IMR-90 (cell line): ENCODE measurements around the gene UBE3C. TPM values are rescaled to one million over a fixed set of nuclear protein-coding genes. Genes with fewer than 3 reads are reported as not detected.
"Not testable (repeated sequence)": the region's sequence is repeated elsewhere in the genome, so short reads cannot be mapped to it uniquely, and the experiment has no call there.

ENCODE experiments used
- ATAC-seq: fragments of 200-7000 bp; cut with Tn5 transposase; 2 replicates; pipeline ENCODE4 v1.9.1; 2020; ENCODE audit warnings: low read depth, mild to moderate bottlenecking, moderate library complexity
- BruUV-seq: library from RNA; stranded (reverse); fragments of 400-500 nt; replicated peaks from 2 replicates; lab custom pipeline; 2021; lab: Mats Ljungman, UMichigan
- CTCF ChIA-PET: fragments of 300-600 bp; formaldehyde crosslinking; extraction: SDS; loops from one replicate; lab custom pipeline; 2021; ENCODE audit warnings: antibody characterized with exemption; lab: Yijun Ruan, JAX
- POLR2A ChIA-PET: fragments of 300-600 bp; sonication (Branson Sonifier 250); formaldehyde crosslinking; loops from one replicate; lab custom pipeline; 2022; ENCODE audit warnings: antibody characterized with exemption; ENCODE audit not compliant: unreplicated experiment; lab: Charles Lee
- DNase-seq: peaks from one replicate; pipeline ENCODE4 v3.0.0; 2013
- H2AFZ ChIP-seq: replicated peaks from 2 replicates; pipeline ENCODE3; 2013; ENCODE audit warnings: low read length, mild to moderate bottlenecking; ENCODE audit not compliant: poor library complexity
- H2AK5ac ChIP-seq: 2 replicates; pipeline ENCODE4 v1.6.1; 2013; ENCODE audit warnings: low read depth, low read length, inconsistent platforms
- H2AK9ac ChIP-seq: replicated peaks from 2 replicates; pipeline ENCODE3; 2013; ENCODE audit warnings: mild to moderate bottlenecking, low read depth, low read length, moderate library complexity; ENCODE audit not compliant: poor library complexity
- H2BK120ac ChIP-seq: 2 replicates; pipeline ENCODE4 v1.6.1; 2013; ENCODE audit warnings: low read depth, low read length, inconsistent platforms
- H2BK15ac ChIP-seq: 3 replicates; pipeline ENCODE4 v1.6.1; 2013; ENCODE audit warnings: low read depth, low read length, inconsistent platforms
- H2BK20ac ChIP-seq: 2 replicates; pipeline ENCODE4 v1.6.1; 2013; ENCODE audit warnings: low read depth, mild to moderate bottlenecking, inconsistent platforms, low read length, moderate library complexity
- H2BK5ac ChIP-seq: 2 replicates; pipeline ENCODE4 v1.6.1; 2013; ENCODE audit warnings: mild to moderate bottlenecking, low read depth, low read length, inconsistent platforms; ENCODE audit not compliant: poor library complexity, severe bottlenecking
- H3K14ac ChIP-seq: replicated peaks from 2 replicates; pipeline ENCODE4 v1.6.1; 2013; ENCODE audit warnings: low read depth, low read length, inconsistent platforms
- H3K18ac ChIP-seq: 2 replicates; pipeline ENCODE4 v1.6.1; 2013; ENCODE audit warnings: low read depth, low read length, control low read depth
- H3K23ac ChIP-seq: 2 replicates; pipeline ENCODE4 v1.6.1; 2013; ENCODE audit warnings: low read depth, low read length, inconsistent platforms
- H3K27ac ChIP-seq: 2 replicates; pipeline ENCODE4 v1.5.1; 2013; ENCODE audit warnings: mild to moderate bottlenecking, control low read depth, low read length; ENCODE audit not compliant: insufficient read depth
- H3K27me3 ChIP-seq: 2 replicates; pipeline ENCODE4 v1.6.1; 2013; ENCODE audit warnings: low read length; ENCODE audit not compliant: control insufficient read depth, insufficient read depth
- H3K36me3 ChIP-seq: 2 replicates; pipeline ENCODE4 v1.6.1; 2013; ENCODE audit warnings: low read length, mixed read lengths; ENCODE audit not compliant: control insufficient read depth, insufficient read depth
- H3K4ac ChIP-seq: 2 replicates; pipeline ENCODE4 v1.6.1; 2013; ENCODE audit warnings: low read depth, low read length, inconsistent platforms
- H3K4me1 ChIP-seq: 2 replicates; pipeline ENCODE4 v1.6.1; 2013; ENCODE audit warnings: low read length, mixed read lengths; ENCODE audit not compliant: control insufficient read depth, insufficient read depth
- H3K4me2 ChIP-seq: 2 replicates; pipeline ENCODE4 v1.6.1; 2013; ENCODE audit warnings: low read depth, mild to moderate bottlenecking, control low read depth, low read length, moderate library complexity
- H3K4me3 ChIP-seq: 2 replicates; pipeline ENCODE4 v1.5.1; 2013; ENCODE audit warnings: low read depth, mild to moderate bottlenecking, control low read depth, low read length, moderate library complexity; ENCODE audit not compliant: insufficient read depth
- H3K56ac ChIP-seq: 2 replicates; pipeline ENCODE4 v1.6.1; 2013; ENCODE audit warnings: low read length, inconsistent platforms; ENCODE audit not compliant: insufficient read depth; ENCODE audit errors: extremely low read depth
- H3K79me1 ChIP-seq, 2 experiments: 2 replicates each; pipeline ENCODE4 v1.6.1; 2013; ENCODE audit warnings: low read length in 2 of 2, inconsistent platforms in 1 of 2, low read depth in 1 of 2
- H3K9ac ChIP-seq: 2 replicates; pipeline ENCODE4 v1.6.1; 2013; ENCODE audit warnings: low read depth, low read length, control low read depth
- H3K9me1 ChIP-seq: 2 replicates; pipeline ENCODE4 v1.6.1; 2013; ENCODE audit warnings: low read length, inconsistent platforms; ENCODE audit not compliant: insufficient read depth
- H3K9me3 ChIP-seq: 2 replicates; pipeline ENCODE4 v1.6.1; 2013; ENCODE audit warnings: low read length; ENCODE audit not compliant: control insufficient read depth, insufficient read depth
- H4K20me1 ChIP-seq: 2 replicates; pipeline ENCODE4 v1.6.1; 2013; ENCODE audit warnings: low read length, inconsistent platforms; ENCODE audit not compliant: insufficient read depth
- H4K5ac ChIP-seq: 2 replicates; pipeline ENCODE4 v1.6.1; 2013; ENCODE audit warnings: mild to moderate bottlenecking, low read depth, low read length, control low read depth
- H4K8ac ChIP-seq, 2 experiments: 2 replicates each; pipeline ENCODE4 v1.6.1; 2013; ENCODE audit warnings: low read depth in 2 of 2, low read length in 2 of 2, control low read depth in 1 of 2, inconsistent platforms in 1 of 2
- H4K91ac ChIP-seq: 2 replicates; pipeline ENCODE4 v1.6.1; 2013; ENCODE audit warnings: low read depth, low read length, inconsistent platforms; ENCODE audit not compliant: insufficient read depth
- WGBS, 2 experiments: methylation state at CpG; one replicate each; pipeline versions ENCODE4 v1.1.5 to v1.1.7; 2013; ENCODE audit warnings: missing lambda C conversion rate in 2 of 2; ENCODE audit not compliant: insufficient read length in 1 of 2; ENCODE audit errors: extremely low coverage in 2 of 2; 5-methylcytosine and 5-hydroxymethylcytosine counted together
- dilution Hi-C: fragments of 300-500 bp; cut with HindIII; formaldehyde crosslinking; loops from one replicate; pipeline ENCODE4 v1.14.3; 2018; ENCODE audit warnings: low sequenced_read_pairs; ENCODE audit not compliant: unreplicated experiment
- in situ Hi-C: fragments of 300-500 bp; cut with MboI; formaldehyde crosslinking; loops from 3 replicates; pipeline ENCODE4 v1.14.3; 2019; ENCODE audit warnings: low sequenced_read_pairs, inconsistent platforms, mixed read lengths
- intact Hi-C: fragments of 100-400 bp; cut with micrococcal nuclease; formaldehyde crosslinking; loops from 2 replicates; pipeline ENCODE4 v1.10.0; 2022
- polyA plus RNA-seq, 3 experiments: library from polyadenylated mRNA; depleted of rRNA; stranded (reverse); fragments of >200 nt; gene quantifications; 2 replicates each; pipeline ENCODE4 v1.2.3, GENCODE V29; 2012; ENCODE audit warnings: low replicate concordance in 1 of 3
- total RNA-seq: library from RNA; depleted of rRNA; stranded (reverse); fragments of >200 nt; gene quantifications from 2 replicates; pipeline ENCODE4 v1.2.3, GENCODE V29; 2012

The UBE3C gene
- total and polyA plus RNA-seq, 2 of the 4 experiments (the other 2 are of a cell fraction), result 43.0 to 60.6 TPM

DNA sequence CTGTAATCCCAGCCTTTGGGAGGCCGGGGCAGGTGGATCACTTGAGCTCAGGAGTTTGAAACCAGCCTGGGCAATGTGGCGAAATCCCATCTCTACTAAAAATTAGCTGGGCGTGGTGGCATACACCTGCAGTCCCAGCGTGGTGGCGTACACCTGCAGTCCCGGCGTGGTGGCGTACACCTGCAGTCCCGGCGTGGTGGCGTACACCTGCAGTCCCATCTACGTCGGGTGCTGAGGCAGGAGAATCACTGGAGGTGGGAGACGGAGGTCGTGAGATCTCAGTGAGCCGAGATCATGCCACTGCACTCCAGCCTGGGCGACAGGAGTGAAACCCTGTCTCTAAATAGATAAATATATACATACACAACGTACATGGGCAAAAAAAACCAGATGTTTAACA, 116.1 kb downstream of the UBE3C start:
- H2AFZ ChIP-seq, H2AK9ac ChIP-seq, H4K20me1 ChIP-seq, H2BK15ac ChIP-seq, H4K8ac ChIP-seq, H3K4ac ChIP-seq, H3K9ac ChIP-seq, H3K4me1 ChIP-seq, H2BK5ac ChIP-seq, H3K27me3 ChIP-seq, H3K4me3 ChIP-seq, H3K9me1 ChIP-seq, H4K91ac ChIP-seq, H3K23ac ChIP-seq, BruUV-seq, ATAC-seq, H3K14ac ChIP-seq, dilution Hi-C loops, H3K27ac ChIP-seq, H2BK20ac ChIP-seq, H3K18ac ChIP-seq, H3K4me2 ChIP-seq, H2BK120ac ChIP-seq, H2AK5ac ChIP-seq, H3K56ac ChIP-seq, H3K9me3 ChIP-seq, H4K5ac ChIP-seq, POLR2A ChIA-PET: not testable (repeated sequence)
- in situ Hi-C loops (loop anchor here (25.0 kb wide), 1 partner anchor 292 kb away; no protein-coding TSS in a partner anchor), intact Hi-C loops (loop anchor here (5.0 kb wide), 1 partner anchor 282 kb away; no protein-coding TSS in a partner anchor)
- no CpG with 5 or more reads among the region's 18 CpGs for WGBS, 2 experiments
- DNase-seq, result peak; percentile 57
- H3K36me3 ChIP-seq, result peaks cover 42% of the 10 kb centered on the region
- H3K79me1 ChIP-seq, result peaks cover 11 to 12% of the 10 kb centered on the region in 2 experiments; a peak in 3 of 4 replicates
- CTCF ChIA-PET, result interaction anchor here (0.6 to 1.7 kb wide), 2 partner anchors 28 to 305 kb away, joined by 3 to 6 read pairs; partner anchors contain the start of gene NOM1
